HG02970 (cell line): ENCODE data around the gene POFUT1.
"Not testable (repeated sequence)": the region's sequence is repeated elsewhere in the genome, so short reads cannot be mapped to it uniquely, and the experiment has no call there.

Source experiments
- ATAC-seq: cut with Tn5 transposase; IDR thresholded peaks from one replicate; pipeline ENCODE4 v1.9.1; 2021; ENCODE audit warnings: mild to moderate bottlenecking, moderate library complexity, moderate number of reproducible peaks; ENCODE audit not compliant: unreplicated experiment, low FRiP score

The POFUT1 gene

GRCh38 chr20:32188376-32189122, 19.1 kb upstream of the POFUT1 start:
- ATAC-seq: no peak

DNA sequence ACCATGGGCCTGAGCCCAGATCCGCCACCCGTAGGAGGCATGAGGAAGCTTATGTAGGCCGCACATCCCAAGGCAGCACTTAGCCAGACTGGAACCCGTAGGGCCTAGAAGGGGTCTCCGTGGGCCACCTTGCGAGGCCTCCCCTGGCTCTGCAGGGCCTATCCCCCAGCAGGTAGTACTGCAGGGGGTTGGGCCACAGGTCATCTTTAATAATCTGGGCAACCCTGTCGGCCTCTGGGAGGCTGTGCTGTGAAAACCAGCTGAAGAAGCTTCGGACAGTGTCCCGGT, 18.6 kb upstream of the POFUT1 start:
- ATAC-seq: no peak

- no peak for ATAC-seq
Measured at GRCh38 chr20:32189691-32190615, 17.7 kb upstream of the POFUT1 start.

GRCh38 chr20:32190616-32191415, 16.9 kb upstream of the POFUT1 start:
- no peak for ATAC-seq

GRCh38 chr20:32191422-32191821, 16.3 kb upstream of the POFUT1 start:
- no peak for ATAC-seq

DNA sequence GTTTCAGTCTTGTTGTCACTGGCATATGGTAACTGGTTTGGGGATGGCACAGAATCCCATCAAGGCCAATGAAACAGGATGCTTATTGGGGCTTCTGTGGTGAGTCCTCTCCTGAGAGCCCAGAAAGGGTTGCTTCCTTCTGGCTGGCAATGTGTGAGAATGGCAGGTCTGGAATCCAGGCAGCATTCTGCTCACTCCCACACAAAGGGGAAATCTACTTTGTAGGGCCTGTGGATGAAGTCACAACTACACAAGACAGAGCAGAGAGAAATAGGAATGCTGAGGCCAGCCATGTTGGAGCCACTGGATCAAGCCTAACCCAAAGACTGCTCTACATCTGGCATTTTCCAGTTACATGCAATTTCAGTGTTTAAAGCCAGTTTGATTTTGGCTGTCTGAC, 15.8 kb upstream of the POFUT1 start:
- no peak for ATAC-seq

GRCh38 chr20:32192698-32193097, 15.0 kb upstream of the POFUT1 start:
- no peak for ATAC-seq

DNA sequence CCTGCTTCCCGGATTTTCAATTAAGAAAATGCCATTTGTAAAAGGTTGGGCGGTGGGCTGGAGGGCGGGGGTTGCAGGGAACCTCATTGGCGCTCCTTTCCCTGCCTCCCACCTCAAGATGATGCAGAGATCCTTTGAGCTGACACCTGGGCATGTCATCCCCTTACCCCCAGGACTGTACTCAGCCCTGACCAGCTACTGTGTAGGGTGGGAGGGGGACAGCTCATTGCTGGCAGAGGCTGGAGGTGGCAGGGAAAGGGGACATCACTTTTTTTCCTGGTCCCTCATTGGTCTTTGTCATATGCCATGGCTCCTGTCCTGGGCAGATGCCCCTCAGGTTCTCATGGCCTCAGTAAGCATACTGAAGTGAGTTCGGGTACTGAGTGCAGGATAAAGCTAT, 14.3 kb upstream of the POFUT1 start:
- ATAC-seq: not testable (repeated sequence)

DNA sequence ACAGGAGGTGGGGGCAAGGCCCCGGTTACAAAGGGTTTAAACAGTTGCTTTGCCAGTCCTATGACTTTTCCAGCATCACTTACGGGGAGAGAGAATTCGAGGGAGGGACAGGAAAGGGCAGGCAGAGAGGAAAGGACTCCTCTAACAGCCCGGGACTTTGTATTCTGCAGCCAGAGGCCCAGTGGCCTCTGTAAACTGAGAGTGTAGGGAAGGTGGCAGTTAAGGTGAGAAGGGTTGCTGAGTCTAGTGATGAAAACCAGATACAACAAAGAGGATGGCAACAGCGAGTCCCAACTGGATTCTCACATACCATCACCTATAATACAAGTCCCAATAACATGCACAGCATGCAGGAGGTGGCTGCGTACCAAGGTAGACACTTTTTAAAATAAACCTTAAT, 13.7 kb upstream of the POFUT1 start:
- ATAC-seq: no peak

DNA sequence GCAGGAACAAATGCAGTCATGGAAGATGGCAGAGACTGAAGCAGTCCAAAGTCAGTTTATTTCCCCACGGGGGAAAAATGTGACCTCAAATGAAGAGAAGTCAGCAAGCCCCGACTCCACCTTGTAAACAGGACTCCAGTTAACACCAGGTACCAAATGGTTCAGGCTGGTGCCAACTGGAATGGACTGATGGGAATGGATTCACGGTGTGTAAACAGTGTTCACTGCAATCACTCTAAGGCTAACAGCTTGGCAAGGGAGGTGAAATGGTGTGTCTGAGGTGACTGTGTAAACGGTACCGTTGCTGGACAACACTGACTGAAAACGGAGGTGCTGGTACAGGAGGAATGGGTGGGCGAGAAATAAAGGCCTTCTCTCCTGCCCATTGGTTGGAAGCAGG, 12.1 kb upstream of the POFUT1 start:
- no peak for ATAC-seq

DNA sequence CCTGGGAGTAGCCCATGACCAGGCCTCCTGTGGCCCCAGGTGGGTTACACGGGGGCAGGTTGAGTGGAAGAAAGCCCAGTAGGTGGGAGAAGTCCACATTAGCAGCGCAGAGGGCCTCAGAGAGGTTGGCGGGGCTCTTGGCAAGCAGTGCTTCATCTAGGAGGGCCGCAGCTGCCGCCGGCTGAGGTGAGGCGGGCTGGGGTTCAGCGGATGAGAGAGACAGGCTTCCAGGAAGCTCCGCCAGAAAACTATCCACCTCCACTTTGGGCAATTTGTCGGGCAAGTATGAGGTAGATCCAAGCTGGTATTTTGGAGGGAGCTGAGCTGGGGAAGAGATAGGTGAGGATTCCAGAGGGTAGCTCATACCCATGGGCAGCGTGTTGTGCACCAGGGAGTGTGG, 11.1 kb upstream of the POFUT1 start:
- not testable (repeated sequence) for ATAC-seq

DNA sequence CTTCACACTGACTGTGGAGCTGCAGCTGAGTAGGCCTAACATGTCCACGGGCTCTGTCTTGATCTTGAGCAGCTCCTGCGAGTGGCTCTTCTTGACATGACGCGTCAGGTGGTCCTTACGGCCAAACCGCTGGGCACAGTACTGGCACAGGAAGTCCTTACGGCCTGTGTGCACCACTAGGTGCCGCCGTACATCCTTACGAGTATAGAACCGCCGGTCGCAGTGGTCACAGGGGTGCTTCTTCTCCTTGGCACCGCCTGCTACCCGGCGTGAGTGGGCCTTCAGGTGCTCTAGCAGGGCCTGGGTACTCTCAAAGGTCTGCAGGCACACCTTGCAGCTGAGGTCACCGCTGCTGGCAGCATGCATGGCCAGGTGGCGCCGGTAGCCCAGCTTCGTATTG, 10.5 kb upstream of the POFUT1 start:
- ATAC-seq: not testable (repeated sequence)

- ATAC-seq: no peak
Measured at GRCh38 chr20:32199006-32199405, 8.7 kb upstream of the POFUT1 start.

- ATAC-seq: no peak
Measured at GRCh38 chr20:32201296-32201976, 6.2 kb upstream of the POFUT1 start.

GRCh38 chr20:32201977-32202363, 5.7 kb upstream of the POFUT1 start:
- no peak for ATAC-seq

DNA sequence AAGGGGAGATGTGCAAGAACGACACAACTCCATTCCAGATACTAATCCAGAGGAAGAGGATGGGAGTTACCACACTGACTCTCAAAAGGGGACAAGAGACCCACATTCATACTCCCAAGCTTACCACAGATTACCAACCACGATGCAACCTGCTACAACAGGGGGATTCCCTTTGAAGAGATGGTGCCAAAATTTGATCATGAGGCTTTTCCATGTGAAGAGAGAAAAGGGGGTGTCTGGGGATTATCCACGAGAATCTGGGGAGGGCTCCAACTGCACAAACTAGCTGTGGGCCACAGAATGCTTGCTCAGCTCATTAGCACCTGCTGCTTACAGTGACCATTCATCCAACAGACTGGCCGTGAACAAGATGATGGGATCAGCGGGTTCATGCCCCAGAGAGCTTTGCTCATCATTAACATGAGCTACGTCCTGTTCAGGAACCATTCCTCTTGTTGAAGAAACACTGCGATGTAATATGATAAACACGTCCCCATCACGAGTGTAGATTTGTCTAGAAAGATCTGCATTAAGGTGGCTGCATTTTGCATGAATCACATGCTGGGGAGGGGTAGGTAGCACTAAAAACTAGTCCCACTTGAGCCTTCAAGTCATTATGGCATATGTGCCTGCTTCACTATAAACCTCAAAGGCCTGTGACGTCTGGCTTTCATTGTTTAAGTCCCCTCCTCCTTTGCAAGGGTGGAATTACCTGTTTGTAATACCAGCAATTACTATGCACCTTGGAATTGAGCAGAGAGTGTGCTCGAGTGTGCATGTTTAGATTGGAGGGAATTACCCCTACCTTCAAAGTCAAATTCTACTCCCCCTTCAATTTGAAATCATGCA, 4.1 kb upstream of the POFUT1 start:
- ATAC-seq: no peak

- ATAC-seq: no peak
Measured at GRCh38 chr20:32204205-32205109, 3.2 kb upstream of the POFUT1 start.

GRCh38 chr20:32205110-32205842, 2.4 kb upstream of the POFUT1 start:
- no peak for ATAC-seq
